Measurements from ENCODE around the gene P2RX1.

P2RX1 gene

DNA sequence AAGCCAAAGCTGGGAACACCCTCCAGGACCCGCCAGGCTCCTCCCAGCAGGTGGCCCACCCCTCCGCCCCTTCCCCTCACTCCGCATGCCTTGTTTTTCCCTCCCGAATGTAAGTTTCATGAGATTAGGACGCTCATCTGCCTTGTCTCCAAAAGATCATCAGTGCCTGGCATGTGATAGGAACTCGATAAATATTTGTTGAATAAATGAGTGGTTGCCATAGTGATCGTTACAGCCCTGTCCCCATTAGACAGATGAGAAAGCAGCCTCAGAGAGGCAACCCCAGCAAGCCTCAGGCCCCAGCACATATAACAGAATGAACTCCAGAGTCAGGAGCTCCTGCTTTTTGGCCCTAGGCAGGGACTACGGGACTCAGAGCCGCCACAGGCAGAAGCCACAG is 28.5 kb downstream of the P2RX1 start:
- DNase-seq (ENCODE audit: low read depth, low spot score) = no peak

DNA sequence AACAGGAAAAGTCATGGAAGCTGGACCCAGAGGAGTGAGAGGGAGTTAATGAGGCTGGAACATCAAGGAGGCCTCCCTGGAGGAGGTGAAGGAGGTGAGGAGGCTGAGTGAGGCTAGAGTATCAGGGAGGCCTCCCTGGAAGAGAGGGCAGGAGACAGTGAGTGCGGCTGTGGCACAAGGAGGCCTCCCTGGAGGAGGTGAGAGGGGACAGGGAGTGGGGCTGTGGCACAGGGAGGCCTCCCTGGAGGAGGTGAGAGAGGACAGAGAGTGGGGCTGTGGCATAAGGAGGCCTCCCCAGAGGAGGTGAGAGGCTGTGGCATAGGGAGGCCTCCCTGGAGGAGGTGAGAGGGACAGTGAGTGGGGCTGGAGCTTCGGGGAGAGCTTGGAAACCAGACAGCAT is 28.9 kb downstream of the P2RX1 start:
- DNase-seq (ENCODE audit: low read depth, low spot score) = no peak

DNA sequence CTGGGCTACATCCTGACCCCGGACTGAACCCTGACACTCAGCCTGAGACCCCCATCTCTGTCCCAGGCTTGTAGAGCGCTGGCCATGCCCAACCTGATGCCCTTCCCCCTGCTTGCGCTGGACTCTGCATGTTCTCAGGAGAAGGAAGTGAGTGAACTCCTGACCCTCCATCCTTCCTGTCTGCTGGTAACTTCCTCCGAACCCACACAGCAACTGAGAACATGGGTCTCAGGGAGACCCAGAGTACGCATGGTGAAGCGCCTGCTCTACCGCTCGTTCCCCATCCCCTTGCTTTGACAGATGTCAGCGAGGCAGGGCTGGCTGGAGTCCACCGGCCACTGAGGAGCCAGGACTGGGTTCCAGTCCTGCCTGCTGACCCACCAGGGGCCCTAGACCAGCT is 29.5 kb downstream of the P2RX1 start:
- no peak for DNase-seq (ENCODE audit: low read depth, low spot score)

DNA sequence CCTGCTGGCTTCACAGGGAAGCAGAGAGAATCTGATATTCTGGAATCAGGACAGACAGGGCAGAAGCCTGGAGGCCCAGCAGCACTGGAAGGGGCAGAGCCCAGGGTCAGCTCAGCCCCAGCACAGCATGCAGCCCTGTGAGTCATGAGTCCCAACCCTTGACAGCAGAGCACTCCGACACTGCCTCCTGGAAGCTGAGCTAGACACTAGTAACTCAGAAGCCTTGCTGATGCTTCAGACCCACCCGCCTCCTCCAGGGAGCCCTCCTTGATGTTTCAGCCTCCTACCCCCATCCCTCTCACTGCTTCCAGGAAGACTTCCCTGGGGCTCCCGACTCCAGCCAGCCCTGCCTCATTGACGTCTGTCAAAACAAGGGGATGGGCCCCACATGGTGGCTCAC is 30.3 kb downstream of the P2RX1 start:
- no peak for DNase-seq (ENCODE audit: low read depth, low spot score)

DNA sequence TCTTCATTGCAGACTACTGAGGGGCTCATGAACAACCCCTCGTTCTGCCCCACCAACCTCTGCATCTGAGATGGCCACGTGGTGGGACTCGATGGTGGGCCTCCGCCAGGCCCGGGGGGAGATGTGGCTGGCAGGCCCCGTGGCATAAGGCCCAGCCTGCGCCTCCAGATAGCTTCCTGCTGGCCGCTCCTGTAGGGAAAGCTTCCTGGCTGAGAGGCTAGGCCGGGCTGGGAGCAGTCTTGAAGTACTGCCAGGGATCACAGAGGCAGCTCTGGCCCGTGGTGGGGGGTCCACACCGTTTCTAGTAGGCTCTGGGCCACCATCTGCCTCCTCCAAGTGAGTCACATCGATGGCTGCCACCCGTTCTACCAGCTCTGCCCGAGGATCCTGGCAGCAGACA is 31.0 kb downstream of the P2RX1 start:
- DNase-seq (ENCODE audit: low read depth, low spot score) = no peak

DNA sequence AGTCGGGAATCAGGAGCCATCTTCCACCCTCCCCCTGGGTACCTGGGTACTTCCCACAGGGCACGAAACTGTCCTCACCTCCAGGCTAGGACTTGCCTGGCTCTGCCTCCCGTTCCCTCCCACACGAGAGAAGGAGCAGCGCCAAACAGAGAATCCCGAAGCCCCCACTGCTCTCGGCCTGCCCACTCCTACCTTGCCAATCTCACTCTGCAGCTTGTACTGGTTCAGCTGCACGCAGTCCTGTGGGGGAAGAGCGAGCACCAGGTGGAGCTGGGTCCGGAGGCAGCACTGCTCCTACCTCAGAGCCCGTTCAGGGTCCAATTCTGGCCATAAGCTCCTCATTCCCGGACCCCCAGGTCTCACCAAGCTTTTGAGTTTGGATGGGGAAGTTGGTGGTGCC is 32.1 kb downstream of the P2RX1 start:
- DNase-seq (ENCODE audit: low read depth, low spot score) = no peak

DNA sequence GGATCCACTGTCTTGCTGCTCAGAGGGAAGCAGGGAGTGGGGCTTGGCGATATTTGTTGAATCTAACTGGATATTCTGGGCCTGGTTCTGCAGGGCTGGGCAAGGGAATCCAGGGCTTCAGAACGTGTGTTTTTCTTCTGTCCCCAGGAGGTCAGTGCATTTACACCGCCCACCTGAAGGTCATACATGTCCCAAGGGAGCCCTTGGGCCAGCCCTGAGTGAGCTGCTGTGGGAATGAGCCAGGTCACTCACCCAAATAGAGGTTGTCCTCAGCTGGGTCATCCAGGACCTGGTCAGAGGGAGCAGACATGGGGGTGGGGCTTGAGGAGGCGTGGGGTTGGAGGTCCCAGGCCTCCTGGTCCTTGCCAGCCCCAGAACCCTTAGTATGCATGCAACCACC is 34.0 kb downstream of the P2RX1 start:
- DNase-seq (ENCODE audit: low read depth, low spot score) = no peak

DNA sequence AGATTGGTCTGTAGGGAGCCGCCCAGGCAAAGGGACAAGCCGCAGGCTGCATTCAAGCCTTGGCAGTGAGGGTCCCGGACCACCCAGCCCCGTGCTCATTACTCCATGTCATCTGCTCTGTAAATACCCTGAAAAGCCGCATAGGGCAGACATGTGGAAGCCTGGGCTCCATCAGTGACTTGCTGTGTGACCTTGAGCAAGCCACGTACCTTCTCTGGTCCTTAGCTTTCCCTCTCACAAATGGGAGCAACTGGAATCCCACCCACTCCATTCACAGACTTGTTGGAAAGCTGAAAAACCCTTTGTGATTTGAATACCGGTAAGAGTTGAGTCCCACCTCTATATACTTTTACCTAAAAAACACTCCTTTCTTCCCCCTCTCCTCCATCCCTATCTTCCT is 35.3 kb downstream of the P2RX1 start:
- no peak for DNase-seq (ENCODE audit: low read depth, low spot score)

DNA sequence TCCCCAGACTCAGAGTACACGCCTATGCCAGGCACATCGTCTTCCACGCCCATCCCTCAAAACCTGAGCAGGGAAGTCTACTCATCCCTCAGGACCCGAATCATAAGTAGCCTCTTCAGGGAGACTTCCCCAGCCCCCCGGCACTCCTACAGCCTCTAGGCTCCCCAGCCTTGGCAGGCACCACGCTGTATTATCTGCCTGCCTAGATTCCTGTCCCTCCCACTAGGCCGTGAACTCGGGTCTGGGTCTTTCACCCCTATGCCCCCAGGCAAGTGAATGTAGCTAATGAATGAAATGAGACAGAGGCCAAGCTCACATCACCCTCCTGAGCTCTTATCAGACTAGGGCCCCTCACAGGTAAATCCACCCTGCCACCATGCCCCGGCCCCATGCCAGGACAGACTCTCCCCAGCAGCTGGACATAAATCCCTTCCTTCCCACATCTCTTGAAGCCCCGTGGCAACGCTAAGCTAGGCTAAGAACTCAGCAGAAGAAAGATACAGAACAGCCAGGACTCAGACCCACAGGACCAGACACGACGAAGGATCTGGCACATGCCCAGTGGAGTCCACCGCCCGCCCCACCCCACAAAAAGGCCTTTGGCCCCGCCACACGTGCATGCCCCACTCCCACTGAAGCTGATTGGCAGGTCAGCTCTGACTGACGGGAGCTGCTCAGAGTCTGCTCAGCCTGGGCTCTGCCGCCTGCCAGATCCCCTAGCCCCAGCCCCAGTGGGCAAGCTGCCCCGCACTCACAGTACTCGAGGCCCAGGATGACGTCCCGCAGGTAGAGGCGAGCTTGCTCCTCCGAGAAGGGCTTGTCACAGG is 36.5 kb downstream of the P2RX1 start:
- no peak for DNase-seq (ENCODE audit: low read depth, low spot score)

DNA sequence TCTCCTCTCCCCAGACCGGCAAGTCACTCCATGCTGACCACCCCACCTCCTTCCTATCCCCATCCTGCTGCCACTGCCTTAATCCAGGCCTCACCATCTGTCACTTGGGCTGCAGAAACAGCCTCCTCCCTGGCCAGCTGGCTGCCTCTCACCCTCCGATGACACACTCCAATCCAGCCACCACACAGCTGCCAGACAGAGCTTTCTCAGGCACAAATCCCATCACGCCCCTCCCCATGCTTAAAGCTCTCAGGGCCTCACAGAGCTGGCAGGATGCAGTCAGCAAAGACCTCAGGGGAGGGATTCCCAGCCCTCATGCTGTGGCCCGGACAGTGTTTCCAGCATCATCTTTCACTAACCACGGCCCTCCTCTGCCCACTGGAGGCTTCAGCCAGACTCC is 37.1 kb downstream of the P2RX1 start:
- DNase-seq (ENCODE audit: low read depth, low spot score) = no peak

DNA sequence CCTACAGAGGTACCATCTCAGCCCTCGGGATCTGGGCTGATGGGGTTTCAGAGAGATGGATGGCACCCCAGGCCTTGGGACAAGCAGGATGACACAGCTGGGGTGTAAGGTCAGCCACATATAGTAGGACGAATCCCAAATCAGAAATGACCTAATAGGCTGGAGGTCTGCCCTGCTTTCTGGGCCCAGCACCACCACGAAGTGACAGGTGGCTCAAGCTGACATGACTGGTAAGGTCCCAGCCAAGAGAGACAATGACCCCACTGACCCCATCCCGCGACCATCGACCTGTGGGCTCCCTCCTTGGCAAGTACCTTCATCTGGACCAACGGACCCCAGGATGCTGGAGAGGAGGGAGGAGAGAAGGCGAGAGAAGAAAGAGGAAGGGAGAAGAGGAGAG is 39.0 kb downstream of the P2RX1 start:
- DNase-seq (ENCODE audit: low read depth, low spot score) = no peak

DNA sequence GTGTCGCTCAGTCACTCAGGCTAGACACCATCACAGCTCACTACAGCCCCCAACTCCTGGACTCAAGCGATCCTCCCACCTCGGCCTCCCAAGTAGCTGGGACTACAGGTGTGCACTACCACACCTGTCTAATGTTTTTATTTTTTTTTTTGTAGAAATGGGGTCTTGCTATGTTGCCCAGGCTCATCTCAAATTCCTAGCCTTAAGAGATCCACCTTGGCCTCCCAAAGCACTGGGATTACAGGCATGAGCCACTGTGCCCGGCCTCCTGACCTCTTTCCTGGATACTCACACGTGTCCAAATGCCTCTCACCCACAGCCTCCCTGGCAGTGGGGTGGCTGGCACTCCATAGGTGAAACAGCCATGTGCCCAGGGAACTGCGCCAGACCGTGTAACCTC is 40.9 kb downstream of the P2RX1 start:
- DNase-seq (ENCODE audit: low read depth, low spot score) = no peak

DNA sequence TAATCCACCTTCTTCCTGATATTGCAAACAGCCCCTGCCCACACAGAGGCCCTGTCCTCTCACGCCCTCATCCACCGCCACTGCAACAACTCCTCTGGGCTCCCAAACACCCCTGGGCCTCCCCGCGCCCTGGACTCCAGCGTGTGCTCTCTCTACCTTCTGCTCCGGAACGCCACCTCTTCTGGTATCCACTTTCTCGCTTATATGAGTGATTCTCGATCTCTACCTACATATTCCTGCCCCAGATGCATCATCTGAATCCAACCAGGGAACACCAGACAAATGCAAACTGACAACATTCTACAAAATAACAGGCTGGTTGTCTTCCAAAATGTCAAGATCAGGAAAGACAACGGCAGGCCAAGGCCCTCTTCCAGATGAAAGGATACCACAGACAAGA is 42.4 kb downstream of the P2RX1 start:
- DNase-seq (ENCODE audit: low read depth, low spot score) = no peak

DNA sequence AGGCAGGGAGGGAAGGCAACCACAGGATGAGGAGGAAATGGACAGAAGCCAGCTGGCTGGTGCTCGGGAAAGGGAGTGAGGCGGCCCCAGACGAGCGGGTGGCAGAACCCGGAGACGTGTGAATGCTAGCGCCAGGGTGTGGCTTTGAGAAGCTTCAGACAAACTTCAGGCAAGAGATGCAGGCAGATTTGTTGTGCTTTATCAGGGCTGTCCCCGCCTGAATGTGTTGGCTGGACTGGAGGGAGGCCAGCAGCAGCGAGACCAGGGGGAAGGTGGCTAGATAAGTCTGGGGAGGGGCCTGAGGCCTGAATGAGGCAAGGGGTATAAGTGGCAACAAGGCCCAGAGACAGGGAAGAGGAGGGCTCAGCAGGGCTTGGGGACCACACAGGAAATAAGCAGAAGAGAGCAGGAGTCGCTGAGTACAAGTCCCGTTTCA is 45.4 kb downstream of the P2RX1 start:
- no peak for DNase-seq (ENCODE audit: low read depth, low spot score)

DNA sequence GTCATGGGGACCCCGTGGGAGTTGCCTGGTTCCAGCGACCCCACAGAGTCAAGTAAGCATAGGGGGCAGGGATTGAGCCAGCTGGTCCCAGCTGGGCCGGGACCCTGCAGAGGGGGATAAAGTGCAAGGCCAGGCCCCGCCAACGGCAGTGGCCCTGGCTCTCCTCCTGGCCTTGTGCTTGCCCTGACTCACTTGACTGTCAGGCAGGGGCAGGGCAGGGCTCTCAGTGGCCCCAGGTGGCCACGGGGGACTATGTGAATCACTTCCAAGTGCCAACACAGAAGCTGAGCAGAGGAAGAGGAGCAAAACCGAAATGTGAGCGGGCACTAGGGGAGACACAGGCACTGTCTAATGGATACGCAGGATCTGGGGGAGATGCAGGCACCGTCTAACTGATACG is 48.7 kb downstream of the P2RX1 start:
- no peak for DNase-seq (ENCODE audit: low read depth, low spot score)

DNA sequence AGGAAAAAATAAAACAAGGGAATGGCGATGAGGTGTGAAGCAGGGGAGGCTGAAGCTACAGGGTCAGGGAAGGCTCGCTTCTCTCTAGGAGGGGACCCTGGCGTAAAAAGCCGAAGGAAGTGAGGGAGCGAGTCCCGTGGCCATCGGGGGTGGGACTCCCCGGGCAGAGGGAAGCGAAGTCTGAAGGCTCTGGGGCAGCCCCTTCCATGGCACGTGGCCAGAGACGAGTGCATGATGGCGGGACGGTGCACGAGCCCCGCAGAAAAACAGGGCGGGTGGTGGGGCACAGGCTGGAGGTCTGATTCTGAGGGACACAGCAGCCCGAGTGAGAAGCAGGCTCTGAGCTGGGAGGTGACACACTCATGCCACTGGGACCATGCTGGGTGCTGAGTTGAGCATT is 49.2 kb downstream of the P2RX1 start:
- DNase-seq (ENCODE audit: low read depth, low spot score) = no peak

DNA sequence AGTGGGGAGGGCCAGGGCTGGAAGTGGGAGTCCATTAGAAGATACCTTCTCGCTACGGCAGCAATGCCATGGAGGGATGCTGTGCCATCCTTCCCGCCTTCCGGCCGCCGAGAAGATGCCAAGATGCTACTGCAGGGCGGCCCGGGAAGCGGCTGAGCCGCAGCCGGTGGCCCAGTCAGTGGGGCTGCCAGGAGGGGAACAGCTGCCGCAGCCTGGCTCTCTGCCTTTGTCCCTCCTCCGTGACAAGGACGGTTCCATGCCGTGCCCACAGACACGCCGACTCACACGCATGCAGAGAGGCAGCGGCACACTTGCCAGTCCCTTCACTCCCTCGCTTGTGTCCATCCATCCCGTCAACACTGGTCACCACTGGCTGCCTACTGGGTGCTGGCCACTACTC is 50.0 kb downstream of the P2RX1 start:
- DNase-seq (ENCODE audit: low read depth, low spot score) = no peak

DNA sequence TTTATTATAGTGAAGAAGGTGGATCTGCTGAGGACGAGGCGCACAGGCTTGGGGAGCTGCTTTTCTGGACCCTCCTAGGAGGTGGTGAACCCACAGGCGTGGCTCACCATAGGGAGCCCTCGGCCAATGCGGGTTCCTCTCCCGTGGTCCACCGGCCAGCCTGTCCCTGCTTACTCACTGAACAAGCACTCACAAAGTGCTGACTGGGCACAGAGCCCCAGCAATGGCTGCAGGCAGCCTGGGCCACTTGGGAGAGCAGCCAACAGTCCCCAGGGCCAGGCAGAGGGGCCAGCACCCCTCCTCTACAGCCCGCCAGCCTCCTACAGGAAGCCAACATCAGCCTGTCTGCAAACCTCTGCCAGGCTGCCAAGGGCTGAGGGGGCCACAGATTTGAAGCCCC is 51.1 kb downstream of the P2RX1 start:
- no peak for DNase-seq (ENCODE audit: low read depth, low spot score)

DNA sequence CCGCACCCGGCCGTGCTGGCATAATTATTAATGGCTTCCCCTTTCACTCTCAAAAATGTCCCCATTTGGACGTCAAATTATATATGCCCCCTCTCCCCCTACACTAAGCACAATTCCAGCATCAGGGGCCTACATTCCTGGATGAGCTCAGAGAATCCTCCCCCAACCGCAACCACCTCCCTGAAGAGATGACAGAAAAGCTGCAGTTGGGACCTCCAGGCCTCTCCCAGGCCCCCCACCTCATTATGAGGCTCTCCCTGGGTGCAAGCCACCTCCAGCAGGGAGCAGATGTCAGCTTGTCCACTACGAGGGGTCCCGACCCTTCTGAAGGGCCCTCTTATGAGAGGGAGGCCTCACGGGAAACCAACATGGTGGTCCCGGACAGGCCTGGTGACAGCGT is 51.7 kb downstream of the P2RX1 start:
- no peak for DNase-seq (ENCODE audit: low read depth, low spot score)

DNA sequence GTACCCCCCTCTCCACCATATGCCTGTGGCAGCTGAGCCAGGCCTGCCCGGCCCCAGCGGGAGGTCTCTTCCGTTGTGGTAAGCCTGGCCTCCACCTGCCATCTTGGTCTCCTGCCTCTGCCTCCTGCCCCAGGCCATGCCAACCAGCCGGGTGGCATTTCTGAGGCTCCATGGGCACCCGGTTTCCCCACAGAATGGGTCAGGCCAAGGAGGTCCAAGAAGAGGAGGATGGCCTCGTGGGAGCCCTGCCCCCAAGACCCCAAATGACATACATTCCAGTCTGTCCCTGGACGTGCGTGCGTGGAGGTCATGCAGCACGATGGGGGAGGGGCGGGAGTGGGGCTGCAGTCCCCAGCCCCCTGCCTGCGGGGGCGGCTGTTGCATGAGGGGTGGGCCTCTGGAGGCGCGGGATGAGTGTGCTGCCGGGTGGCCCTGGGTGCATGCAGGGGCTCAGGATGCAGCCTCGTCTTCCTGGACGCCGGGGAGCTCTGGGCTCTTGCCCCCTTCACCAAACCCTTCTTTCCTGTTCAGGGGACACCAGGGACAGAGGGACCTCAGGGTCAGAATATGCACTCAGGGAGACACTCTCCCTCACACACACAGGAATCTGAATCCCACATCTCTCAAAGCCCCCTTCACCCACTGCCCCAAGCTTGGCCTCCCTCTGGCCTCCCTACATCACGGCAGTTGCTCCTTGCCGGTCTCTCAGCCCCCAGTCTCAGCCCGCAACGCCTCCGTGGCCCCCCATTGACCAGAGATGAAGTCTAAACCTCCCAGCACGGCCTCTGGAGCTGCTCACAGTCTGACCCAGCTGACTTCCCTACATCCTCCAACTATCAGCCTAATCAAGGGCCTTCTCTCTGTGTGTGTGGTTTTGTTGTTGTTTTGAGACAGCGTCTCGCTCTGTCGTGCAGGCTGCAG is 54.2 kb downstream of the P2RX1 start:
- no peak for DNase-seq (ENCODE audit: low read depth, low spot score)

DNA sequence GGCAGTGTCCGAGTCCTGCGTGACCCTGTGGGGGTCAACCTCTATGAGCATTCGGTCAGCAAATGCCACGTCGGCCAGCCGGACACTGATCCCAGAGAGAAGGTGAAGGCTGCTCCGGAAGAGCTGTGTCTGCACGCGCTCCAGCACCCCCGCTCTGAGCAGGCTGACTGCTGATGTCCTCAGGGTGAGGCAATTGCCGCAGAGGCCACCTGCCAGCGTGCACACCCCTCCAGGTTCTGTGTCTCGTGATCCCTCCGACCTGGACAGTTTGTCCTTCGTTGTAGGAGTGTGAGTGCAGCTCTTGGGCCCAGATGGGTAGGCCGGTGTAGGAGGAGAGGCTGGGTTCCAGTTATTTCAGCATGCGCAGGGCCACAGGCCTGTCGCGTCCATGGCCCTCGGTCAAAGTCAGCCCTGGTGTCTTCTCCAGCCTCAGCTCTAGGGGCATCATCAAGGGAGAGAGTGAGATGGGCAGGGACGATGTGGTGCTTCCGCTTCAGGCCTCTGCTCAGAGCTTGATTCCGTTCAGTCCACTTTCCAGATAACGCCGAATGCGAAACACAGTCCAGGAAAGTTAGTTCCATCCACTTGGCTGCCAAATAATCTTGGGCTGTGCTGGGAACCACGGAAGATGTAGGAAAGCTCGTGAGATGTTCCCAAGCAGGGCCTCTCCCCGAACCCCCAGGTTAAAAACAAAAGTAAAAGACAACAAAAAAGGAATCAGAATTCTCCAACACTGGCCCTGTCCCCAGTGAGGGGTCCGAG is 55.1 kb downstream of the P2RX1 start:
- no peak for DNase-seq (ENCODE audit: low read depth, low spot score)

DNA sequence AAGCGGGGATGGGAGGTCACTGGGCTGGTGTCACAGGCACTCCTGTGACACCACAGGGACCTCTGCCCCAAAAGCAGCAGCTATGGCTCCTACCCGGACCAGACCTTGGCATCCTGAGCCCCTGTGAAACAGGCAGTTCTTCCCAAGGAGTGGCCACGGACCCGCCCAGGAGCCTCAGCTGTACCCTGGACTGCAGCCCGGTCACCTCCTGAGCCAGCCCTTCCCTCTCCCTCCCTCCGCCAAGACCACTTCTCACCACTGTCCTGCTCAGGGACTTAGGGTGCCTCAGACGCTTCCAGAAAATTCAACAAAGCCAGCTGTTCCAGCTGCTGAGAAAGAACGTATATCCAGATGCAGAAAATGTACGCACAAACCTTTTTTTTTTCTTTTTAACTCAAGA is 56.3 kb downstream of the P2RX1 start:
- DNase-seq (ENCODE audit: low read depth, low spot score) = no peak

All from iPS DF 19.7 (cell line).